ENCODE data around the gene NKAIN4. TPM values are rescaled to one million over a fixed set of nuclear protein-coding genes. Genes with fewer than 3 reads are reported as not detected.

NKAIN4 gene
- 42.4 and 44.0 TPM in 2 replicates for total RNA-seq
- long read RNA-seq, transcript NKAIN4-203 (7 exons, 1,430 nt): major isoform, 9 of 11 reads
- long read RNA-seq, partial matches to known transcripts: 0 of 11 reads
- long read RNA-seq, other reads (novel, unspliced or antisense): 2 of 11 reads

DNA sequence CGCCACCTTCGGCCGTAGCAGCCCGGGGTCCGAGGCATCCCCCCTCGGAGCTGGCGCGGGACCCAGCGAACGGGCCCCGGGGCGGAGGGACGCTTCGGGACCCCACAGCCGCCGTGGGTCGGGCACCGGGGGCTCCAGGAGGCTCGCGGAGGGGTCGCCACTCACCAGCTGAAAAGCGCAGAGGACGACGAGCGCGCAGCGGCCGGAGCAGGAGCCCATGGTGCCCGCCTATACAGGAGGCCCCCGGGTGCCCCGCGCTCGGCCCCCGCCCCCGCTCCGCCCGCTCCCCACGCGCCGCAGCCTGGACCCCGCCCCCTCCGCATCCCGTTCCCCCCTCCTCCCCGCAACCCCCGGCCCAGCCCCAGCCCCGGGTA is at the start of gene NKAIN4:
Gene NKAIN4 (minus strand): TSS at position 232 of the 374 bp plus-strand sequence. CDS start 13 bp downstream, at position 219.
- Mint-ChIP-seq H3K9me3 (no peaks in the 10 kb centered on the region), H3K36me3 (ENCODE audit: low read depth) (peaks cover 4% of the 10 kb centered on the region), H3K4me3 (peak within 1 kb of the TSS; percentile 92), H3K27me3 (ENCODE audit: low read depth) (peaks cover 2% of the 10 kb centered on the region), H3K27ac (ENCODE audit: unreplicated experiment) (peak within 1 kb of the TSS; percentile 93), H3K4me1 (peaks cover 48% of the 10 kb centered on the region)
- no peak for DNase-seq (ENCODE audit: low read depth, low spot score)
- TF ChIP-seq, protein P1, sequence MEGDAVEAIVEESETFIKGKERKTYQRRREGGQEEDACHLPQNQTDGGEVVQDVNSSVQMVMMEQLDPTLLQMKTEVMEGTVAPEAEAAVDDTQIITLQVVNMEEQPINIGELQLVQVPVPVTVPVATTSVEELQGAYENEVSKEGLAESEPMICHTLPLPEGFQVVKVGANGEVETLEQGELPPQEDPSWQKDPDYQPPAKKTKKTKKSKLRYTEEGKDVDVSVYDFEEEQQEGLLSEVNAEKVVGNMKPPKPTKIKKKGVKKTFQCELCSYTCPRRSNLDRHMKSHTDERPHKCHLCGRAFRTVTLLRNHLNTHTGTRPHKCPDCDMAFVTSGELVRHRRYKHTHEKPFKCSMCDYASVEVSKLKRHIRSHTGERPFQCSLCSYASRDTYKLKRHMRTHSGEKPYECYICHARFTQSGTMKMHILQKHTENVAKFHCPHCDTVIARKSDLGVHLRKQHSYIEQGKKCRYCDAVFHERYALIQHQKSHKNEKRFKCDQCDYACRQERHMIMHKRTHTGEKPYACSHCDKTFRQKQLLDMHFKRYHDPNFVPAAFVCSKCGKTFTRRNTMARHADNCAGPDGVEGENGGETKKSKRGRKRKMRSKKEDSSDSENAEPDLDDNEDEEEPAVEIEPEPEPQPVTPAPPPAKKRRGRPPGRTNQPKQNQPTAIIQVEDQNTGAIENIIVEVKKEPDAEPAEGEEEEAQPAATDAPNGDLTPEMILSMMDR (conservative IDR thresholded peaks at IDR 0.05): no peak

- no peak for DNase-seq (ENCODE audit: low read depth, low spot score)
- Mint-ChIP-seq H3K9me3 (no peaks in the 10 kb centered on the region), H3K27me3 (ENCODE audit: low read depth) (peaks cover 9% of the 10 kb centered on the region), H3K36me3 (ENCODE audit: low read depth) (peaks cover 2% of the 10 kb centered on the region), H3K27ac (ENCODE audit: unreplicated experiment) (no peak overlapping the region), H3K4me3 (no peak overlapping the region), H3K4me1 (peaks cover 9% of the 10 kb centered on the region)
- TF ChIP-seq, protein P1 (conservative IDR thresholded peaks at IDR 0.05): no peak
Observed at GRCh38 chr20:63303095-63303666, 48.9 kb upstream of the NKAIN4 start.

GRCh38 chr20:63301671-63302070 is 47.4 kb upstream of the NKAIN4 start:
- DNase-seq (ENCODE audit: low read depth, low spot score): no peak
- H3K27ac Mint-ChIP-seq (ENCODE audit: unreplicated experiment): no peak overlapping the region
- H3K36me3 Mint-ChIP-seq (ENCODE audit: low read depth): peaks cover 2% of the 10 kb centered on the region
- peaks cover 12% of the 10 kb centered on the region for H3K4me1 Mint-ChIP-seq
- TF ChIP-seq, protein P1 (conservative IDR thresholded peaks at IDR 0.05): no peak
- H3K27me3 Mint-ChIP-seq (ENCODE audit: low read depth): peaks cover 9% of the 10 kb centered on the region
- no peak overlapping the region for H3K4me3 Mint-ChIP-seq
- no peaks in the 10 kb centered on the region for H3K9me3 Mint-ChIP-seq

- TF ChIP-seq, protein P1 (conservative IDR thresholded peaks at IDR 0.05): no peak
- Mint-ChIP-seq H3K9me3 (no peaks in the 10 kb centered on the region), H3K36me3 (ENCODE audit: low read depth) (peaks cover 2% of the 10 kb centered on the region), H3K27ac (ENCODE audit: unreplicated experiment) (no peak overlapping the region), H3K4me1 (peaks cover 26% of the 10 kb centered on the region), H3K4me3 (no peak overlapping the region), H3K27me3 (ENCODE audit: low read depth) (peaks cover 10% of the 10 kb centered on the region)
- DNase-seq (ENCODE audit: low read depth, low spot score): no peak
Observed at GRCh38 chr20:63298731-63299312, 44.6 kb upstream of the NKAIN4 start.

- no peak overlapping the region for H3K4me3 Mint-ChIP-seq
- H3K9me3 Mint-ChIP-seq: no peaks in the 10 kb centered on the region
- H3K27me3 Mint-ChIP-seq (ENCODE audit: low read depth): peaks cover 10% of the 10 kb centered on the region
- peak overlapping the region; percentile 12 for H3K27ac Mint-ChIP-seq (ENCODE audit: unreplicated experiment)
- no peak for DNase-seq (ENCODE audit: low read depth, low spot score)
- H3K36me3 Mint-ChIP-seq (ENCODE audit: low read depth): peaks cover 2% of the 10 kb centered on the region
- H3K4me1 Mint-ChIP-seq: peaks cover 26% of the 10 kb centered on the region
- TF ChIP-seq, protein P1 (conservative IDR thresholded peaks at IDR 0.05): no peak
Observed at GRCh38 chr20:63297796-63298572, 43.7 kb upstream of the NKAIN4 start.

All from neural crest cell (in vitro differentiated cells).